Measurements from ENCODE around the gene ASTN2.

Gene ASTN2

GRCh38 chr9:116494815-116495634 is 919.8 kb downstream of the ASTN2 start:
- DNase-seq: peak in 2 of 5 donors; percentile 1 to 6

DNA sequence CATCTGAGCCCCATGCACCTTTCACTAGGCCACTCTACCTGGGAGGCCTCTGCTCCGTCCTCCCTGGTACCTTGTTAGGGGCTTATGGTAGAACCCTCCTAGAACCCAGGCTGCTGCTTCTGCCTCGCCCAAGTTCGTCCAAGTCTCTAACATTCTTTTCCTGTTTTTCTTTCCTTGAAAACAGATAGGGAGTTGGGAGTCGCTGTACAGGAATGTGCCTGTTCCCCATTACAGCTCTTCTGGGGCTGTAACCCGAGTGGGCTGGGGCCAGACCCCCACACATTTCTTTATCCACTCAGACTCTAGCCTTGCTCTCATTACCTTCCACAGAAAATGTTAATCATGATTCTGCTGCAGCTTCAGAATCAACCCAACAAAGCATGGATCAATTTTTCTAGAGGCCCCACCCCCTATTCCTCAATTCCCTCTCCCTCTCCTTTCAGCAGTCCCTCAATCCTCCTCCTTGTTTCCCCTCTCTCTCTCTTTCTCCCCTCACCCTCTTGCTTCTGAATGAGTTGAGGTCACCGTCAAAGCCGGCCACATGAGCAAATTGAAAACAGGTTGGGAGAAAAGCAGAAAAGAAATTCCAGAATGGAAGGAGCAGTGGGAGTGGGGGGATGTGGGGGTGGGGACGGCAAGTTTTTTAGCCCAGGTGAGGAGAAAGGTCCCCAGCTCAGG is 921.5 kb downstream of the ASTN2 start:
- DNase-seq: no peak

DNA sequence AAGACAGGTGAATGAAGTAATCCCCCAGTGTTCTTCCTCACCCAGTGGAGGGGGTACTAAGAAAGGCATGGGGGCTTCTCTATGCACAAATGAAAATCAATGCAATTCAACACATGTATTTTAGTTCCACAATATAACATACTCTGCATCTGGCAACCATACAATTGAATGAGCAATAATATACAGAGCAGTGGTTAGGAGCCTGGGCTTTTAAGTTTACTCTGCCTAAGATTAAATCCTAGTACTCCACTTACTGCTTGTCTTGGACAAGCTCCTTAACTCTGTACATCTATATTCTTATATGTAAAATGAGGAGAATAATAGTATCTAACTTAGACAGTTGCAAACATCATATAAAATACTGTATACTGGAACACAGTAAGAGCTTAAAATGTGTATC is 923.2 kb downstream of the ASTN2 start:
- DNase-seq: no peak

- no peak for DNase-seq
Measured at GRCh38 chr9:116491219-116491618, 923.6 kb downstream of the ASTN2 start.

DNA sequence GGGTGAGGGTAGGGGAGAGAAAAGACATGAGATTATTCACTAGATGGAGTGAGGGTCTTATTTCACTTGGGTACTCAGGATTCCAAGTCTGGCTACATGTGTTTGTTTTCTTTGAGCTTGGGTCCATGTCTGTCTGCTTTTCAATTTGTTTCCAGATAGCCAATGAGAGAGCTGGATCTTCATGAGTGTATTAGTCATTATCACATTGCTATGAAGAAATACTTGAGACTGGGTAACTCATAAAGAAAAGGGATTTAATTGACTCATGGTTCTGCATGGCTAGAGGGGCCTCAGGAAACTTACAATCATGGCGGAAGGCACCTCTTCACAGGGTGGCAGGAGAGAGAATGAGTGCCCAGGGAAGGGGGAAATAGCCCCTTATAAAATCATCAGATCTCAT is 924.5 kb downstream of the ASTN2 start:
- DNase-seq: no peak

DNA sequence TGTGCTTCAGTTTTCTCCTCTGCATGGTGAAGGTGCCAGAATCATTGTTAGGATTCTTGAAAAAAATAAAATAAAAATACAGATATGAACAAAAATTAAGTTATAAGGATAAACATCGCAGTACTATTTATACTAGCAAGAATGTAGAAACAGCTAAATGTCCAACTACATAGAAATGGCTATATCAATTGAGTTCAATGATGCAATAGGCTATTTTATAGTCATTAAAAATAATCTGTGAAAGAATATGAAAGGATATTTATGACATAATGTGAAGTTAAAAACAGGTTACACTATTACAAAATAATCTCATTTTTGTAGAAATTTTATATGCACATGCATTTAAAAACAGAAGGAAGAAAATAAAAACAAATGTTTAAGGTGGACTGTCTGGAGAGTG is 926.5 kb downstream of the ASTN2 start:
- DNase-seq: no peak

DNA sequence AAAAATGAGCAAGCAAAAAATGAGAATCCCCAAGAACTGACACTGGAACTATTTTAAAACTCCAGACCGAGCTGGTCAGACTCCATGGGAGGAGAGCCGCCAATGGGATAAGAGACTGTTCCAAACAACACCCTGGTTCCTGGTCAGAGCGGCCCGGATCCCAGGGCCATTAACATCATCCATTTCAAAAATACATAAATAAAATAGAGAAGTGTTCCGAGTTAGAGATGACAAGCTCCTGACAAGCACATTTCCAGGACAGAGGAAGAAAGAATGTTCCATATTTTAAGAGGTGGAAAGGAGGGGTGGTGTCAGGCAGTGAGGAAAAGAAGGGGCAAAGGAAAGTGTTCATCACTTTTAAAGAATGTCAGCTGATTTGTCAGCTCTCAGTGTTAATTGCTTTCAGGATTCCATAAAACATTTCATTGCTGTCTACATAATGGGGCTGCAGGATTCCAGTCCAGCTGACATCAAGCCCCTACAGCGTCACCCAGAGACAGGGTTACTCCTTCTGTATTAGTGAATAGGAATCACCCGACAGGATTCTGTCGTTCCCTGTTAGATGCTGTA is 930.3 kb downstream of the ASTN2 start:
- no peak for DNase-seq

DNA sequence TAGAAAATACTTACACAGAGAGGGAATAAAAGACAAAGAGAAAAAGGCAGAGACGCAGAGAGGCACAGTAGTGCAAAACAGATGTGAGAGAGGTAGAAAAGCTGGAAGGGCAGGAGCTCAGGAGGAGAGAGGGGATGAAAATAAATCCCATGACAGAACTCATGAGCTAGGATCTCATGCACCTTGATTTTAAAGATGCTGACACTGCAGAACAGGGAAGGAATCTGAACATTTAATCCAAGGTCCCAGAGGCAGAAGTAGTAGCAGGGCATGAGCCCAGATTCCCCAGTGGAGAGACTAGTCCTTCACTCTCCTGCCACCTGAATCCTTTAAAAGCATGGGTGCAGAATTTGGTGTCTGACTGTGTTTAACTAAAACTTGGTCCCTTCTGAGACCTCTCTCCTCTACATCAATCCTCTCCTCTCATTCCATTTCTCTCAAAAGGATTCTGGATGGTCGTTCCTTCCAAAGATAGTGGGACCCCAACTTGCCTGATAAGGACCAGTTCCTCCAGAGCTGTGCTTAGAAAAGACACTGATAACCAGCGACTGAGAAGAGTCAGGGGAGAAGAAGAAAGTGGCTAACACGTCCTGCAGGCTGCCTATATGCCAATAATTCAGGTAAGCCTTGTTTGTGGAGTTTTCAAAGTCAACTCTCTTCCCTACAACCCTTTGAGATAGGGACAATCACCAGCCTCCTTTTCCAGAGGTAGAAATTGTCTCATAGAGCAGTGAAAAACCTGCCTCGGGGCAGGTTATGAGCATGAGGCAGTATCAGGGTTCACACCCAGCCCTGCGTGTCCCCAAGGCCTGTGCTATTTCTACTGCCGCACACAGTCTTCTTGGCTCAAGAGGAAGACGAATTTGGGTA is 931.0 kb downstream of the ASTN2 start:
- DNase-seq: no peak

- DNase-seq: no peak
Measured at GRCh38 chr9:116482740-116483139, 932.1 kb downstream of the ASTN2 start.

- DNase-seq: no peak
Measured at GRCh38 chr9:116480700-116481099, 934.2 kb downstream of the ASTN2 start.

DNA sequence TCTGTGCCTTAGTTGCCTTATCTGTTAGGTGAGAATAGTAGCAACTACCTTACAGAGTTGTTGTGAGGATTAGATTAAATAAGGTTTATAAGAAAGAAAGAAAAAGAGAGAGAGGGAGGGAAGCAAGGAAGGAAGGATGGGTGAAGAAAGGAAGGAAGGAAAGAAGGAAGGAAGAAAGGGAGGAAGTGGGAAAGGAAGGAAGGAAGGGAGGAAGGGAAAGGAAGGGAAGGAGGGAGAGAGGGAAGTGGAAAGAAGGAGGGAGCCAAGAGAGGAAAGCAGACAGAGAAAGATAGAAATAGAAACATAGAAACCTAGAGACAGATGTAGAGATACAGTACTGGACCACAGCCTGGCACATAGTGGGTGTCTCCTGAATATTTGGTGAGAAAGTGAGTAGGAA is 934.9 kb downstream of the ASTN2 start:
- DNase-seq: no peak

DNA sequence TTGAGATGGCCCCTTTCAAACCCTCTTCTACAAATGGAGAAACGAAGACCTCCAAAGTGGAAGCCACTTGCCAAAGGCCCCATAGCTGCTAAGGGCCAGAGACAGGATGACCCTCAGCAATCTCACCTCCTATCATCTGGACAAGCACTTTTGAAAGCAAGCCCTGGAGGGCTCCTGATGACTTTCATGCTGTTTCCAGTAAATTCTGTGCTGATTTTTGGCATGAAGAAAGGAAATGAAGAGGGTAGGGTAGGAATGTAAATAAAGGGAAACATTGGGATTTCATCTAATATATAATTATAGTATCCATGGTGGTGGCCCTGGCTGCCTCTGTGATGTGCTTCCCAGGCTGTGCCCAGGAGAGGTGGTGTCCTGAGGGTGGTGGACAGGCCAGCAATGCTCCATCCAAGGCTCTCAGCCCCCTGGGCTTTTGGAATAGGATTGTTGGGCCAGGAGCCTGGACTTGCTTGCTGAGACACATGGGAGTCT is 935.8 kb downstream of the ASTN2 start:
- no peak for DNase-seq

DNA sequence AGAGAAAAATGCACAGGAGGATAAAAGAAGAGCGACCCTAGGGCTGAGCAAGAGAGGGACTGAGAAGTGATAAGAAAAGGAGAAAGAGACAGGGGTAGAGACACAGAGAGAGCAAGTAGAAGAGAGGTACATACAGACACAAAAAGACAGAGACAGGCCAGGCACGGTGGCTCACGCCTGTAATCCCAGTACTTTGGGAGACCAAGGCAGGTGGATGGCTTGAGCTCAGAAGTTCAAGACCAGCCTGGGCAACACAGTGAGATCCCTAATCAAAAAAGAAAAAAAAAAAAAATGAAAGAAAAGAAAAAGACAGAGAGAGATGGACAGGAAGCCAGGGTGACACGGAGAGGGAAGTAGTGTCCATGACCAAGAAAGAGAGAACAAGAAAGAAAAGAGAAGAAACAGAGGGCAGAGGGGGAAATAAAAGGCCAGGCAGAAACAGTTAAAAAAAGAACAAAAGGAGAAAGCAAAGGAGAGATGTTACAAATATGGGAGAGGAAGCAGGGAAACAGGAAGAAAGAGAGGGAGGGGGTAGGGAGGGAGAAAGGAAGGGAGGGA is 937.2 kb downstream of the ASTN2 start:
- no peak for DNase-seq

DNA sequence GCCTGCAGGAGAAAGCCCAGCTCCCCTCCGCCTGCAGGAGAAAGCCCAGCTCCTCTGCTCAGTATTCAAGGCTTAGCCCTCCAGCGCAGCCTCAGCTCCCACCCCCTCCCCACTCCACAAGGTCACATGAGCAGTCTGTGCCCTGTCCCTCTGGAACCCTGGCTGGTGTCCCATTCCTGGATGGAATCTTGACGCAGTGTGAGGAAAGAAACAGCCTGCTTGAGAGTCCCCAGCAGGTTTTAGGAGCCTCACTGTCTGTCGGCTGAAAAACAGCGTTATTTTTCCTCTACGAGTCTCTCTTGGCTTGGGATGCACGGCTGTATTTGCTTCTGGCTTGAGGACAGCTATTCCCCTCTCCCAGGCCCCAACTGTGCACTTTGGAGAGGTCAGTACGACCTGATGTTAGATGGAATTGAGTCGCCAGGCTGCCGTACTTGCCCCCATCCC is 937.9 kb downstream of the ASTN2 start:
- DNase-seq: no peak

DNA sequence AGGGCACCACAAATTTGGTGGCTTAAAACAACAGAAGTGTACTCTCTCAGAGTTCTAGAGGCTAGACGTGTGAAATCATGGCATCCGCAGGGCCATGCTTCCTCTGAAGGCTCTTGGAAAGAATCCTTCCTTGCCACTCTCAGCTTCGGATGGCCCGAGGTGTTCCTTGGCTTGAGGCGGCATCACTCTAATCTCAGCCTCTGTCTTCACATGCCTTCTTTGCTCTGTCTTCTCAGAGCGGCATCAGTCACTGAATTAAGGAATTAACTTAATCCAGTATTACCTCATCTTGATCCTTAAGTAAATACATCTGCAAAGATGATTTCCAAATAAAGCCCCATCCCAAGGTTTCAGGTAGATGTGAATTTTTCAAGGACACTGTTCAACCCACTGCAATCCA is 938.9 kb downstream of the ASTN2 start:
- no peak for DNase-seq

GRCh38 chr9:116475201-116475600 is 939.7 kb downstream of the ASTN2 start:
- DNase-seq: no peak

- no peak for DNase-seq
Measured at GRCh38 chr9:116471944-116472506, 942.8 kb downstream of the ASTN2 start.

GRCh38 chr9:116471093-116471906 is 943.6 kb downstream of the ASTN2 start:
- no peak for DNase-seq

GRCh38 chr9:116468793-116469527 is 945.9 kb downstream of the ASTN2 start:
- peak in 1 of 5 donors; percentile 7 for DNase-seq

DNA sequence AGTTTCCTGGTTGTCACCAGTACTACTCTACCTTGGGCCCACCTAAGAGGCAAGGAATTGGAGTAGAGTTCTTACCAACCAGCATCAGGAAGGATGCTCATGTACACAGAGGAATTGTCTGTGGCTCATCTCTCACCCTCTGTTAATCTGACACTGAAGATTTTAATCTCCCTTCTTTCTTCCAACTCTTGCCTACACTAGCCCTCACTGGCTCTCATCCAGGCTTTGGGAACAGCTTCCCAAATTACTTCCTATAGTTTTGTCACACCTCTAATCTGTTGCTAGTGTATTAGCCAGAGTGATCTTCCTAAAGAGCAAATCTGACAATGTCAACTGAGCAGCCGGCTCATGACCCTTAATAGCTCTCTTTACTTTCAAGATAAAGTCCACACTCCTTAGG is 946.5 kb downstream of the ASTN2 start:
- DNase-seq: no peak

All from T-helper 1 cell (primary cell).